ENCODE results near the gene GTF2H4.
A peak's percentile ranks its signal among the peaks of the same experiment; 100 is the strongest.
"Not testable (repeated sequence)": the region's sequence is repeated elsewhere in the genome, so short reads cannot be mapped to it uniquely, and the experiment has no call there.

GTF2H4 gene

DNA sequence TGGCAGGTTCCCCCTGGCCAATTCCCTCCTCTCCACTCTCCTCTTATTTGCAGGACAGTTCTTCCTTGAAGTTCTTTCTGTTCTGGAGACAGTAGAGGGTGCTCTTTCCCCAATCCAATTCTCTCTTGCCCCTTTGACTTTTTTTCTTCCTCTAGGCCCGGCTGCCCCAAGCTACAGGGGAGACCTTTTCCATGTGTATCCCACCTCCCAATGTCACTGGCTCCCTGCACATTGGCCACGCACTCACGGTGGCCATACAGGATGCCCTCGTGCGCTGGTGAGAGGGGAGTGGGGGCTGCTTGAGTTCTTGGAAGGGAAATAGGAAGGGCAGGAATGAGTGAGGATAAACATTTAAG lies 7.6 kb downstream of the GTF2H4 start:
- peaks cover 21% of the 10 kb centered on the region for H3K4me1 ChIP-seq
- H2AFZ ChIP-seq: peak overlapping the region; percentile 96
- H3K4me2 ChIP-seq (ENCODE audit: low read length): peak overlapping the region; percentile 27
- no peaks in the 10 kb centered on the region for H3K27me3 ChIP-seq (ENCODE audit: control insufficient read depth, insufficient read depth, low read length)
- TF ChIP-seq, protein P1, sequence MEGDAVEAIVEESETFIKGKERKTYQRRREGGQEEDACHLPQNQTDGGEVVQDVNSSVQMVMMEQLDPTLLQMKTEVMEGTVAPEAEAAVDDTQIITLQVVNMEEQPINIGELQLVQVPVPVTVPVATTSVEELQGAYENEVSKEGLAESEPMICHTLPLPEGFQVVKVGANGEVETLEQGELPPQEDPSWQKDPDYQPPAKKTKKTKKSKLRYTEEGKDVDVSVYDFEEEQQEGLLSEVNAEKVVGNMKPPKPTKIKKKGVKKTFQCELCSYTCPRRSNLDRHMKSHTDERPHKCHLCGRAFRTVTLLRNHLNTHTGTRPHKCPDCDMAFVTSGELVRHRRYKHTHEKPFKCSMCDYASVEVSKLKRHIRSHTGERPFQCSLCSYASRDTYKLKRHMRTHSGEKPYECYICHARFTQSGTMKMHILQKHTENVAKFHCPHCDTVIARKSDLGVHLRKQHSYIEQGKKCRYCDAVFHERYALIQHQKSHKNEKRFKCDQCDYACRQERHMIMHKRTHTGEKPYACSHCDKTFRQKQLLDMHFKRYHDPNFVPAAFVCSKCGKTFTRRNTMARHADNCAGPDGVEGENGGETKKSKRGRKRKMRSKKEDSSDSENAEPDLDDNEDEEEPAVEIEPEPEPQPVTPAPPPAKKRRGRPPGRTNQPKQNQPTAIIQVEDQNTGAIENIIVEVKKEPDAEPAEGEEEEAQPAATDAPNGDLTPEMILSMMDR (IDR thresholded peaks at IDR 0.05): peak; percentile 63
- no peaks in the 10 kb centered on the region for H3K36me3 ChIP-seq (ENCODE audit: control insufficient read depth, insufficient read depth, low read length)
- no peak overlapping the region for H3K4me3 ChIP-seq (ENCODE audit: low read depth, low read length)
- no peaks in the 10 kb centered on the region for H3K9me3 ChIP-seq (ENCODE audit: control insufficient read depth, low read length)
- H3K79me2 ChIP-seq: peaks cover 8% of the 10 kb centered on the region
- H3K27ac ChIP-seq: peak overlapping the region; percentile 98
- no peak overlapping the region for H3K9ac ChIP-seq

DNA sequence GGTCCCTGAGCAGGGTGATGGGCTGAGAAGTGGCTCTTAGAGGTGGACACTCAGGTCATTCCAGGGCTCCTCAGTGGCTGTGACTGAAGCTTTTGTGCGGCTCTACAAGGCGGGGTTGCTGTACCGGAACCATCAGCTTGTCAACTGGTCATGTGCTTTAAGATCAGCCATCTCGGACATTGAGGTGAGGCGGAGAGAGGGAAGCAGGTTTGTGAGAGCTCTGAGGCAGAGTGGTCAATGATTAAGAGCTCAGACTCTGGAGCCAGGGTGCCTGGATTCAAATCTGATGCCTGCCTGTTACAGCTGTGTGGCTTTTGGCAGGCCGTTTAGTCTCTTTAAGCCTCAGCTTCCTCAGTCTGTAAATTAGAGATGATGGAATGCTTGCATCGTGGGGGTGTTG lies 9.0 kb downstream of the GTF2H4 start:
- H3K27me3 ChIP-seq (ENCODE audit: control insufficient read depth, insufficient read depth, low read length): no peaks in the 10 kb centered on the region
- peaks cover 21% of the 10 kb centered on the region for H3K4me1 ChIP-seq
- TF ChIP-seq, protein P1 (IDR thresholded peaks at IDR 0.05): no peak
- H3K9ac ChIP-seq: no peak overlapping the region
- H2AFZ ChIP-seq: no peak overlapping the region
- no peaks in the 10 kb centered on the region for H3K36me3 ChIP-seq (ENCODE audit: control insufficient read depth, insufficient read depth, low read length)
- no peak overlapping the region for H3K27ac ChIP-seq
- H3K4me2 ChIP-seq (ENCODE audit: low read length): no peak overlapping the region
- no peak overlapping the region for H3K4me3 ChIP-seq (ENCODE audit: low read depth, low read length)
- H3K9me3 ChIP-seq (ENCODE audit: control insufficient read depth, low read length): no peaks in the 10 kb centered on the region
- H3K79me2 ChIP-seq: peaks cover 8% of the 10 kb centered on the region

DNA sequence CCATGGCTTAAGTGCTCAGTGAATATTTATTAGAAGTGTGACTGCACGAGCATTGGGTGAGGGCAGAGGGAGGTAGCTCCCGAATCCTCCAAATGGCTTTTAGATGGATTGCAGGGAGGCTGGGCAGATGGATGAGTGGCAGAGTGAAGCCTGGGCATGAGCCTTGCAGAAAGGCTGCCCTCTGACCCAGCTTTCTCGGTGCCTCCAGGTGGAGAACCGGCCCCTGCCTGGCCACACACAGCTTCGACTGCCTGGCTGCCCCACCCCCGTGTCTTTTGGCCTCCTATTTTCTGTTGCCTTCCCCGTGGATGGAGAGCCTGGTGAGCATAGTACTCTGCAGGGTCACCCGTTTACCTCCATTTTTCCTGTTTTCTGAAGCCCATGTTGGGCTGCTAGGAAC lies 9.5 kb downstream of the GTF2H4 start:
- Histone ChIP-seq H3K4me1 (peaks cover 21% of the 10 kb centered on the region), H3K27ac (no peak overlapping the region), H3K79me2 (peaks cover 8% of the 10 kb centered on the region), H3K36me3 (ENCODE audit: control insufficient read depth, insufficient read depth, low read length) (no peaks in the 10 kb centered on the region), H3K27me3 (ENCODE audit: control insufficient read depth, insufficient read depth, low read length) (no peaks in the 10 kb centered on the region), H3K4me2 (ENCODE audit: low read length) (no peak overlapping the region), H3K9me3 (ENCODE audit: control insufficient read depth, low read length) (no peaks in the 10 kb centered on the region), H3K4me3 (ENCODE audit: low read depth, low read length) (no peak overlapping the region), H3K9ac (no peak overlapping the region), H2AFZ (no peak overlapping the region)
- TF ChIP-seq, protein P1 (IDR thresholded peaks at IDR 0.05): no peak

DNA sequence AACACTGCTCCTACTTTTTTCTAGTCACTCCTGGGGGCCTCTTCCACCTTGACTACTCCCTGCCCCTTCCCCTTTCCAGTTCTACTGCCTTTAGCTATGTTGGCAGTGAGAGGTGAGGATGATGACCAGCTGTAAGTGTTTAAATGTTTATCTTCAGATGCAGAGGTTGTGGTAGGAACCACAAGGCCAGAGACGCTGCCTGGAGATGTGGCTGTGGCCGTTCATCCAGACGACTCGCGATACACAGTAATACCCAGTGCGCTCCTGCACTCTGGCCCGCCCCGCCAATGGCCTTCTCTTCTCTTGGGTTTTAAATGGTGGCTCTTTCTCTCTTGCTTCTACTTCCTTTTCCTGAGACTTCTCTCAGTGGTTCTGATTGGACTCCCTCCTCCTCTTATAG lies 10.7 kb downstream of the GTF2H4 start:
- Histone ChIP-seq H3K27me3 (ENCODE audit: control insufficient read depth, insufficient read depth, low read length) (no peaks in the 10 kb centered on the region), H3K9ac (no peak overlapping the region), H3K36me3 (ENCODE audit: control insufficient read depth, insufficient read depth, low read length) (no peaks in the 10 kb centered on the region), H3K79me2 (peaks cover 8% of the 10 kb centered on the region), H3K4me2 (ENCODE audit: low read length) (no peak overlapping the region), H2AFZ (no peak overlapping the region), H3K4me1 (peaks cover 19% of the 10 kb centered on the region), H3K4me3 (ENCODE audit: low read depth, low read length) (no peak overlapping the region), H3K27ac (no peak overlapping the region), H3K9me3 (ENCODE audit: control insufficient read depth, low read length) (no peaks in the 10 kb centered on the region)
- TF ChIP-seq, protein P1 (IDR thresholded peaks at IDR 0.05): no peak

DNA sequence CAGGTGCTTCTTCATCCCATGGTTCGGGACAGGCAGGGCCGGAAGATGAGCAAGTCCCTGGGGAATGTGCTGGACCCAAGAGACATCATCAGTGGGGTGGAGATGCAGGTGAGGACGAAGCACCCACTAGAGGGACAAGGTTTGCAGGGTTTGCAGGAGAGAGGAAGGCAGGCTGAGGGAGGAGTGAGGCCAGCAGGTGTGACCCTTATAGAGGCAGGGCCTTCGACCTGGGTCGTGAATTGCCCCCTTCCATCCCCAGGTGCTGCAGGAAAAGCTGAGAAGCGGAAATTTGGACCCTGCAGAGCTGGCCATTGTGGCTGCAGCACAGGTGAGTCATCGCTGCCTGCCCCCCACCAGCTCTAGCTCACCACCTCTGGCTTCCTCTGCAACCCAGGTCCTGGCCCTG lies 14.4 kb downstream of the GTF2H4 start:
- Histone ChIP-seq H3K27ac (no peak overlapping the region), H3K36me3 (ENCODE audit: control insufficient read depth, insufficient read depth, low read length) (no peaks in the 10 kb centered on the region), H3K79me2 (no peaks in the 10 kb centered on the region), H3K4me1 (no peaks in the 10 kb centered on the region), H3K4me3 (ENCODE audit: low read depth, low read length) (no peak overlapping the region), H3K9me3 (ENCODE audit: control insufficient read depth, low read length) (no peaks in the 10 kb centered on the region), H2AFZ (no peak overlapping the region), H3K27me3 (ENCODE audit: control insufficient read depth, insufficient read depth, low read length) (no peaks in the 10 kb centered on the region), H3K9ac (no peak overlapping the region), H3K4me2 (ENCODE audit: low read length) (no peak overlapping the region)
- TF ChIP-seq, protein P1 (IDR thresholded peaks at IDR 0.05): no peak

DNA sequence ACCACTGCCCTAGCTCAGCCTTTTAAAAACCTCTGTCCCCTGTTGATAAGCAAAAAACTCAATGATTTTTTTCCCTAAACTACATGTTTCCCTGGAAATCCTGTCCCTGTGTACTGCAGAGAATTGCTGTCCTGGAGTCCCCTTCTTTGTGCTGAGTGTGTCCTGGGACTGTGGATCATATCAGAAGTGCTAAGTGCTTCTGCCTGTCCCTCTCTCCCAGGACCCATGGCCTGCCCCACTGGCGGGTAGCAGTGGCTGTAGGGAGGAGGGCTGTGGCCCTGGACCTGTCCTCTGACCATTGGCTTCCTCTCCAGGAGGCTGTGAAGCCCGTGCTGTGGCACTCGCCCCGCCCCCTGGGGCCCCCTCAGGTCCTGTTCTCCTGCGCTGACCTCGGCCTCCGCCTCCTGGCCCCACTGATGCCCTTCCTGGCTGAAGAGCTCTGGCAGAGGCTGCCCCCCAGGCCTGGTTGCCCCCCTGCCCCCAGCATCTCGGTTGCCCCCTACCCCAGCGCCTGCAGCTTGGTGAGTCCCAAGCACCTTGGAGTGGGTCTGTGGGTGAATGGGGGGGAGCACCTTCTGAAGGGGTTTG lies 16.1 kb downstream of the GTF2H4 start:
- H3K27ac ChIP-seq; H3K9ac ChIP-seq; H3K4me3 ChIP-seq (ENCODE audit: low read depth, low read length); H3K9me3 ChIP-seq (ENCODE audit: control insufficient read depth, low read length); H3K4me2 ChIP-seq (ENCODE audit: low read length); H3K4me1 ChIP-seq; H3K36me3 ChIP-seq (ENCODE audit: control insufficient read depth, insufficient read depth, low read length); H2AFZ ChIP-seq; H3K27me3 ChIP-seq (ENCODE audit: control insufficient read depth, insufficient read depth, low read length); H3K79me2 ChIP-seq: not testable (repeated sequence)
